Memory B cell (primary cell): Measurements from ENCODE around the gene MDH1B.
A peak's percentile ranks its signal among the peaks of the same experiment; 100 is the strongest.

Experiments used
- ATAC-seq: fragments of 150-1000 bp; cut with Tn5 transposase; 2 replicates; pipeline ENCODE4 v1.10.0; 2021; ENCODE audit warnings: low read depth, mild to moderate bottlenecking, moderate library complexity
- DNase-seq, 2 donors: peaks; one replicate each; pipeline ENCODE4 v3.0.0; 2022; ENCODE audit warnings: low spot score in 2 of 2
- H3K27ac Mint-ChIP-seq: one replicate; pipeline ENCODE4 v1.8.0; 2022; ENCODE audit warnings: mild to moderate bottlenecking, moderate library complexity, mixed read lengths
- H3K27me3 Mint-ChIP-seq: one replicate; pipeline ENCODE4 v1.8.0; 2022; ENCODE audit warnings: mixed read lengths
- H3K36me3 Mint-ChIP-seq: one replicate; pipeline ENCODE4 v1.8.0; 2022; ENCODE audit warnings: mild to moderate bottlenecking, mixed read lengths
- H3K4me1 Mint-ChIP-seq: one replicate; pipeline ENCODE4 v1.8.0; 2022; ENCODE audit warnings: mixed read lengths
- H3K4me3 Mint-ChIP-seq: one replicate; pipeline ENCODE4 v1.8.0; 2022; ENCODE audit warnings: mild to moderate bottlenecking, moderate library complexity, mixed read lengths
- H3K9me3 Mint-ChIP-seq: one replicate; pipeline ENCODE4 v1.8.0; 2022; ENCODE audit warnings: mixed read lengths

MDH1B gene

GRCh38 chr2:206792645-206793044, 27.5 kb upstream of the MDH1B start:
- H3K4me1 Mint-ChIP-seq: no peaks in the 10 kb centered on the region
- peaks cover 25% of the 10 kb centered on the region for H3K36me3 Mint-ChIP-seq
- H3K27ac Mint-ChIP-seq: no peak overlapping the region
- H3K27me3 Mint-ChIP-seq: no peaks in the 10 kb centered on the region
- DNase-seq (no peak), ATAC-seq (no peak)
- H3K4me3 Mint-ChIP-seq: no peak overlapping the region
- H3K9me3 Mint-ChIP-seq: no peaks in the 10 kb centered on the region

GRCh38 chr2:206790311-206790935, 25.3 kb upstream of the MDH1B start:
- DNase-seq: no peak
- Mint-ChIP-seq H3K4me1 (peaks cover 2% of the 10 kb centered on the region), H3K27me3 (no peaks in the 10 kb centered on the region), H3K9me3 (no peaks in the 10 kb centered on the region), H3K36me3 (peaks cover 31% of the 10 kb centered on the region), H3K4me3 (no peak overlapping the region), H3K27ac (peak overlapping the region; percentile 32)
- ATAC-seq: no peak

DNA sequence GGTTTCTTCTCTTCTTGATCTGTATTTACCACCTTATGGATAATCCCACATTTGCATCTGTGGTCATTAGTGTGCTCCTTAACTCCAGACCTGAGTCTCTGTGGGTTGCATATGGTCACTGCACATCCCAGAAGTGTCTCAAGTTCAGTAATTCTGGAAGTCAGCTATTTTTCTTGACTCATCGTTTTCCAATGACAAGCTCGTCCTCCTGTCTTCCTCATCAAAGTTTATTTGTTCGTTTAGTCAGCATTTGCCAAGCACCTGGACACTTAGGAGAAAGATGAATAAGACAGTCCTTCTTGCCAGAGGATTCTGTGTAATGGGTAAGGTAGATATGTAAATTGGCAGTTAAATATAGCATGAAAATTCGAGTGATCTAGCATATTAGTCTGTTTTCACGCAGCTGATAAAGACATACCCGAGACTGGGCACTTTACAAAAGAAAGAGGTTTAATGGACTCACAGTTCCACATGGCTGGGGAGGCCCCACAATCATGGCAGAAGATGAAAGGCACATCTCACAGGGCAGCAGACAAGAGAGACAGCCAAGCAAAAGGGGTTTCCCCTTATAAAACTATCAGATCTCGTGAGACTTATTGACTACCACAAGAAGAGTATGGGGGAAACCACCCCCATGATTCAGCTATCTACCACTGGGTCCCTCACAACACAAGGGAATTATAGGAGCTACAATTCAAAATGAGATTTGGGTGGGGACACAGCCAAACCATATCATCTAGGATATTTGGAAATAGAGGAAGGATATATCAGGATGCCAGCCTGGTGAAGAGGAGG, 19.6 kb upstream of the MDH1B start:
- H3K4me3 Mint-ChIP-seq: no peak overlapping the region
- H3K27me3 Mint-ChIP-seq: no peaks in the 10 kb centered on the region
- H3K27ac Mint-ChIP-seq: peak overlapping the region; percentile 36
- H3K4me1 Mint-ChIP-seq: peaks cover 6% of the 10 kb centered on the region
- peaks cover 5% of the 10 kb centered on the region for H3K9me3 Mint-ChIP-seq
- ATAC-seq: no peak
- peaks cover 43% of the 10 kb centered on the region for H3K36me3 Mint-ChIP-seq
- no peak for DNase-seq

- no peak for ATAC-seq
Observed at GRCh38 chr2:206783718-206784117, 18.6 kb upstream of the MDH1B start.

DNA sequence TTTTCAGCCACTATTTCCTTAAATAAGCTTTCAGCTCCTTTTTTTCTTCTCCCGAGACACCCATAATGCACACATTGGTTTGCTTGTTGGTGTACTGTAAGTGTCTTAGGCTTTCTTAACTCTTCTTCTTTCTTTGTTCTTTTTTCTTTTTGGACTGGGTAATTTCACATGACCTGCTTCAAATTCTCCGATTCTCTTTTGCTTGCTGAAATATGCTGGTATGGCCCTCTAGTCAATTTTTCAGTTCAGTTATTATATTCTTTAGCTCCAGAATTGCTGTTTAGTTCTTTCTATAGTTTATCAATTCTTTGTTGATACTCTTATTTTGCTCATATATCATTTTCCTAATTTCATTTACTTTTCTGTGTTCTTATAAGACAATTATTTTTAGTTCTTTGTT, 15.5 kb upstream of the MDH1B start:
- Mint-ChIP-seq H3K27me3 (no peaks in the 10 kb centered on the region), H3K9me3 (peaks cover 10% of the 10 kb centered on the region), H3K4me1 (peaks cover 10% of the 10 kb centered on the region), H3K27ac (no peak overlapping the region), H3K36me3 (peaks cover 62% of the 10 kb centered on the region), H3K4me3 (no peak overlapping the region)
- ATAC-seq (no peak), DNase-seq (no peak)

More at GRCh38 chr2:206783718-206784117, 18.6 kb upstream of the MDH1B start:
- no peak for DNase-seq
- Mint-ChIP-seq H3K4me1 (peaks cover 8% of the 10 kb centered on the region), H3K9me3 (peaks cover 10% of the 10 kb centered on the region), H3K36me3 (peaks cover 49% of the 10 kb centered on the region), H3K27me3 (no peaks in the 10 kb centered on the region), H3K4me3 (no peak overlapping the region), H3K27ac (peak overlapping the region; percentile 18)

DNA sequence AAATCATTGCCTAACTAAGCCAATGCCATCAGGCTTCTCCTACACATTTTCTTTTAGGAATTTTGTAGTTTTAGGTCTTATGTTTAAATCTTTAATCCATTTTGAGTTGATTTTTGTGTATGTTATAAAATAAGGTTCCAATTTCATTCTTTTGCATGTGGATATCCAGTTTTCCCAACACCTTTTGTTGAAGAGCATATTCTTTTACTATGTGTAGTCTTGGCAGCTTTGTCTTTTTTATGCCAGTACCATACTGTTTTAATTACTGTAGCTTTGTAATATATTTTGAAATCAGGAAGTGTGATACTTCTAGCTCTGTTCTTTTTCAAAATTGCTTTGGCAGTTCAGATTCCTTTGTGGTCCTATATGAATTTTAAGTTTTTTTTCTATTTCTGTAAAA, 11.3 kb upstream of the MDH1B start:
- no peak overlapping the region for H3K4me3 Mint-ChIP-seq
- peaks cover 8% of the 10 kb centered on the region for H3K4me1 Mint-ChIP-seq
- peak overlapping the region; percentile 43 for H3K27ac Mint-ChIP-seq

GRCh38 chr2:206774871-206775270, 9.7 kb upstream of the MDH1B start:
- no peak overlapping the region for H3K27ac Mint-ChIP-seq

More for the DNA sequence above, 11.3 kb upstream of the MDH1B start:
- ATAC-seq (no peak), DNase-seq (no peak)
- H3K27me3 Mint-ChIP-seq: no peaks in the 10 kb centered on the region
- peaks cover 59% of the 10 kb centered on the region for H3K36me3 Mint-ChIP-seq
- H3K9me3 Mint-ChIP-seq: peaks cover 10% of the 10 kb centered on the region

GRCh38 chr2:206766057-206766930, 1.2 kb upstream of the MDH1B start:
- Mint-ChIP-seq H3K4me3 (peak overlapping the region; percentile 92), H3K27ac (peak overlapping the region; percentile 97), H3K27me3 (no peaks in the 10 kb centered on the region), H3K9me3 (no peaks in the 10 kb centered on the region), H3K36me3 (peaks cover 17% of the 10 kb centered on the region), H3K4me1 (peaks cover 18% of the 10 kb centered on the region)
- no peak for ATAC-seq
- no peak for DNase-seq

More at GRCh38 chr2:206774871-206775270, 9.7 kb upstream of the MDH1B start:
- Mint-ChIP-seq H3K36me3 (peaks cover 50% of the 10 kb centered on the region), H3K27me3 (no peaks in the 10 kb centered on the region), H3K4me1 (peaks cover 8% of the 10 kb centered on the region), H3K4me3 (no peak overlapping the region), H3K9me3 (peaks cover 5% of the 10 kb centered on the region)
- DNase-seq (no peak), ATAC-seq (no peak)

GRCh38 chr2:206764673-206765241, 371 bp downstream of the MDH1B start:
- peaks cover 18% of the 10 kb centered on the region for H3K4me1 Mint-ChIP-seq
- peaks cover 14% of the 10 kb centered on the region for H3K36me3 Mint-ChIP-seq
- no peaks in the 10 kb centered on the region for H3K9me3 Mint-ChIP-seq
- no peak for DNase-seq
- peak overlapping the region; percentile 92 for H3K4me3 Mint-ChIP-seq
- no peak for ATAC-seq
- H3K27ac Mint-ChIP-seq: peak overlapping the region; percentile 97
- H3K27me3 Mint-ChIP-seq: no peaks in the 10 kb centered on the region

DNA sequence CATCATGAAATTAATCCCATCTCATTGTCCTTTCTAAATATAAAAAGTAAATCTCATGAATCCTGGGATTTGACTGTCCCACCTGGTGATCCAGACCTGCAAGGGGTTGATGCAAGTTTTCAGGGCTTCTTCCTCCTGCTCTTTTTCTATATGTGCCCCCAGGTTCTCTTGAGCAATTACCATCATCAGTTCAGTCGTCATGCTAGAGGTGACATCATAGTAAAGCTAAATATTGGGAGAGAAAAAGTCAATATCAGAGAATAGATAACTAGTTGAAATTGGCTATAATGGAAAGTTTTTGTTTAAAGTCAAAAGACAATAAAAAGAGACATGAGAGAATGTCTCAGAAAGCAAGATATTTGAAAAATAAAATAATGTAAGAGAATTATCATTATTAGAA, 8.3 kb downstream of the MDH1B start:
- Mint-ChIP-seq H3K27me3 (peaks cover 12% of the 10 kb centered on the region), H3K4me3 (no peak overlapping the region)

DNA sequence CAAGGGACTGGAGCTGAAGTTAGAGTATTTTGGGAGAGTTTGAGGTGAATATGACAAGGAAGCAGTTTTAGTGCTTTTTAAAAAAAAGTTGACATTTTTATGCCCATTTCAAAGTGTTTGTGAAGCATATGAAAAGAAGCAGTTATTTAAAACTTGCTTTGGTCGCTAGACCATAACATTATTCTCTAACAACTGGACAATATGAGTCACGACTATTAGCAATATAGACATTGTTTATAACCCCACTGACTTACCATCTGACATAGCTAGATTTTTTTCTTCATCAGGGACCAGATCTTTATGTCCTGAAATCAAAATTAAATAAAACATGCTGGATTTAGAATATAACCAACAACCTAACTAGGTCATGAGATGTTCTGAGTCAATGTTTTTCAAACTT, 24.3 kb downstream of the MDH1B start:
- DNase-seq: no peak
- Mint-ChIP-seq H3K4me1 (no peaks in the 10 kb centered on the region), H3K27me3 (peaks cover 11% of the 10 kb centered on the region), H3K27ac (no peak overlapping the region), H3K4me3 (no peak overlapping the region), H3K9me3 (no peaks in the 10 kb centered on the region), H3K36me3 (no peaks in the 10 kb centered on the region)
- ATAC-seq: no peak

More for the DNA sequence above, 8.3 kb downstream of the MDH1B start:
- Mint-ChIP-seq H3K36me3 (no peaks in the 10 kb centered on the region), H3K4me1 (no peaks in the 10 kb centered on the region), H3K9me3 (peaks cover 1% of the 10 kb centered on the region), H3K27ac (no peak overlapping the region)
- DNase-seq (no peak), ATAC-seq (no peak)

DNA sequence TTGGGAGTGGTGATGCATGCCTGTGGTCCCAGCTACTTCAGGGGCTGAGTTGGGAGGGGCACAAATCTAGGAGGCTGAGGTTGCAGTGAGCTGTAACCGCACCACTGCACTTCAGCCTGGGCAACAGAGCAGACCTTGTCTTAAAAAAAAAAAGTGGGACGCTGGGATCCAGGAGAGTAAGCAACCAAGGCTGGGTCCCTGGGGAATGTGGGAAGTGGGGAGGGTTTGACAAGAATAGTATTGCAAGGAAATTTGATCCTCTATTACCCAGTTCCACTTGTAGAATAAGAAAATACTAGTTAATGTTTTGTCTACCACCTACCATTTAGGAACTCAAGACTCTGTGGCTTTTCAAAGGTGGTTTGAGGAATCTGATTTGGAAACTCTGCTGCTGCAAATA, 25.9 kb downstream of the MDH1B start:
- Mint-ChIP-seq H3K36me3 (no peaks in the 10 kb centered on the region), H3K4me1 (no peaks in the 10 kb centered on the region), H3K9me3 (no peaks in the 10 kb centered on the region), H3K27me3 (peaks cover 10% of the 10 kb centered on the region), H3K27ac (no peak overlapping the region), H3K4me3 (no peak overlapping the region)
- DNase-seq (no peak), ATAC-seq (no peak)

GRCh38 chr2:206736935-206737334, 28.2 kb downstream of the MDH1B start:
- ATAC-seq: no peak
- peaks cover 1% of the 10 kb centered on the region for H3K9me3 Mint-ChIP-seq
- H3K4me1 Mint-ChIP-seq: no peaks in the 10 kb centered on the region
- DNase-seq: no peak
- H3K4me3 Mint-ChIP-seq: no peak overlapping the region
- H3K27ac Mint-ChIP-seq: no peak overlapping the region
- no peaks in the 10 kb centered on the region for H3K36me3 Mint-ChIP-seq
- peaks cover 6% of the 10 kb centered on the region for H3K27me3 Mint-ChIP-seq

DNA sequence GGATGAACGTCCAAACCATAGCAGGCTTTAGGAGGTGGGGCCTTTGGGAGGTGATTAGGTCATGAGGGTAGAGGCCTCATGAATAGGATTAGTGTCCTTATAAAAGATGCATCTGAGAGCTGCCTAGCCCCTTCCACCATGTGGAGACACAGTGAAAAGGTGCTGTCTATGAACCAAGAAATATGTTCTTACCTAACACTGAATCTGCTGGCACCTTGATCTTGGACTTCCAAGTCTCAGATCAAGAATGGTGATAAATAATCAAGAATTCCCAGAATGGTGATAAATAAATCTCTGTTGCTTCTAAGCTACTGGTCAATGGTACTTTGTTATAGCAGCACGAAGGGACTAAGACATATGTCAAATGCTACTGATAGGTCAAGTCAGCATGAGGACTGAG, 31.8 kb downstream of the MDH1B start:
- DNase-seq: no peak
- ATAC-seq: no peak
- H3K9me3 Mint-ChIP-seq: peaks cover 1% of the 10 kb centered on the region
- peaks cover 16% of the 10 kb centered on the region for H3K27me3 Mint-ChIP-seq
- H3K4me1 Mint-ChIP-seq: no peaks in the 10 kb centered on the region
- no peak overlapping the region for H3K27ac Mint-ChIP-seq
- H3K4me3 Mint-ChIP-seq: no peak overlapping the region
- H3K36me3 Mint-ChIP-seq: no peaks in the 10 kb centered on the region
